Cerebellar nuclear complex (tissue), 1 donor: ENCODE results near the gene PLA2G6.

Source experiments
- DNase-seq, 2 experiments: peaks; one replicate each; lab custom pipeline; 2025; lab: John Stamatoyannopoulos, UW

The PLA2G6 gene

DNA sequence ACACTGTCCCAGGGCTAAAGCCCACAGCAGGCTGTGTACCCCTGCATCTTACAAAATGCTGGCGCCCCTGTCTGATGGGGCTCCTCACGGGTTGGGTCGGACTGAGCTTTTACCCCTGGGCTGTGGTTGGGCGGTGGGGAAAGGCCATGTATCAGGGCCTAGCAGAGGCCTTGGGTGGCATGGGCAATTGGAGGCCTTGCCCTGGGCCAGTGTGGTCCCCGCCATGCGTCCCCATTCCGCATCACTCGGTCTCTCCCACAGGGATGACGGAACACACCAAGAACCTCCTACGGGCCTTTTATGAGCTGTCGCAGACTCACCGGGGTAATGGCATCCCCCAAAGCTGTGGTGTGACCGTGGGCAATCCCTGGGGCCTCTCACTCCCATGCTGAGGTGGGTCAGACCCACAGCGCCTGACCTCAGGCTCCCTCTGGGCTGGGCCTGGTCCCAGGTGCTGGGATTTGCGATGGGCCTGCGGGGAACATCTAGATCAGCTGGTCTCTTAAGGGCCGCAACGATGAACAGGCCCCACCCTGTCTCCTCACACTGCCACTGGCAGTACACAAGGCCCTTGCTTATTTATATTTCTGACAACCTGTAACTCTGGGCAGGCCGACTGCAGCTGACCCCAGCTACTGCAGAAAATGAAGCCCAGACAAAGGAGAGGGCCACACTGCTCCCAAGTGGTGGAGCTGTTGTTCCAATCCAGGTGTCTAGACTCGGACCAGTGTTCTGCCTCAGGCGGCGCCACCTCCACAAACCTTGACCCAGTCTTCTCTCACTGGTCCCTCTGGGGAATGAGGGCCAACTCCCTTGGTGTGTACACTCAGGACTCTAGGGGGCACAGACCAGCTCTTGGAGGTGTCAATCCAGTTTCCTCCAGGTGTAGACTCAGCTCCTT lies 110.0 kb downstream of the PLA2G6 start:
- DNase-seq: no peak

DNA sequence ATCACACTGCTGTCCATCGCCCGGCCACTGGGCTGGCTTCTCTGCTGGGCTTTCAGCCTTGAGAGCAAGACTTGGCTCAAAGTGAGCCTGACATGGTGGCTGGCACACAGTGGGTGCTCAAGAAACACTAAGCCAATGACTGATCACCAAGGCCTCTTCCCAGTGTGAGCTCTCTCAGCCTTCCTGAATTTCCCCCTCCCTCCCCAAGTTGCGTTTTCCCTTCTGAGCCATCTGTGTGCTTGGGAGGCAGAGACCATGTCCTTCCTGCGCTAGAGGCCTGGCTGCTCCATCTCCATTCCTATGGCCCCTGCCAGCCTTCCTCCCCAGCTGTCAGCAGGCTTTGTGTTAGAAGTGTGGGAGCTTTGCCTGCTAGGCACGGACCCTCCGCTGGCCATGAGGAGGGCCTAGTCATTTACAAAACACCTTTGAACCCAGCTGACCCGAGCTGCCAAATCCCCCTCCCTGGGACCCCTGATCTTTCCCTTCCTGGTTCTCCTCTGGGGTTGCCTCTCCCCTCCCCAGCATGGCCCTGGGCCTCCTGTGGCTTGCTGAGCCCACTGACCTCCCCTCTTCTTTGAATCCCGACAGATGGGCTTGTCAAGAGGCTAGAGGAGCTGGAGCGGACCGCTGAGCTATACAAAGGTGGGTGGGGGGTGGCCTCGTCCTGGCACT lies 111.2 kb downstream of the PLA2G6 start:
- DNase-seq: no peak

DNA sequence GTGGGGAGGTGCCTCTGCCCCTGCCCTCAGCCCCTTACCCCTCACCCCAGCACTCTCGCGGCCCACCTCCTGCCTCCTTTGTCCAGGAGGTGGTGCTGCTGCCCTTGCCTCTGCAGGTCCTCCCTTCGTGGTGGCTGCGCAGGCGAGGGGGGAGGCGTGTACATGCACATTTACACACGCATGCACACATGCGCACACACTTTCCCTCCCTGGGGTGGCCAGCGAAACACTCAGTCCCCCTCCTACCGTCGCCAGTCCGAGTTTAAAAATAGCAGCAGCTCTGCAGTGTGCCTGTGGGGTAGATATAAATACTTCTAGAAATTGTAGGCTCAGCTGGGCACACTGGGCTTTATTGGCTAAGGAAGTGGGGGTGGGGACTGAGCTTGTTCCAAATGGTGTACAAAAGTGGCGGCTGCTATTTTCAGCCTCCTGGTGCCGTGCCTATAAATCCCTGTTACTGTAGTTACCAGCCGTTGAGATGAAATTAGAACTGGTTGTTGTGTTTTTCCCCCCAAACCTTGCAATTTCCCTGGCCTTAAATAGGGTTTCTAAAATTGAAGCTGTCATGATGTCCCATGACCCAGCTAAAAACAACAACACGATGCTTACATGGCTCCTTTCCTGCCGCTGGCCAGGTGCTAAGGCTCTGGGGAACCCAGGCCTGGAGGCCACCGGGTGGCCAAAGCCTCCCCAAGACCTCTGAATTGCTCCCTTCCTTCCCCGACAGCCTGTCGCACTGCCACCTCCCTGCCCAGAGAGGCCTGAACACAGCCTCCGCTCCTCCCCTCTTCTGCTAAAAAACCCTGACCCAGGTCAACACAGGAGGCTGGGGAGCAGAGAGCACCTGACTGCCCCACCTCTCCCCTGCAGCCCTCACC lies 112.0 kb downstream of the PLA2G6 start:
- DNase-seq: peak; percentile 69 to 97

DNA sequence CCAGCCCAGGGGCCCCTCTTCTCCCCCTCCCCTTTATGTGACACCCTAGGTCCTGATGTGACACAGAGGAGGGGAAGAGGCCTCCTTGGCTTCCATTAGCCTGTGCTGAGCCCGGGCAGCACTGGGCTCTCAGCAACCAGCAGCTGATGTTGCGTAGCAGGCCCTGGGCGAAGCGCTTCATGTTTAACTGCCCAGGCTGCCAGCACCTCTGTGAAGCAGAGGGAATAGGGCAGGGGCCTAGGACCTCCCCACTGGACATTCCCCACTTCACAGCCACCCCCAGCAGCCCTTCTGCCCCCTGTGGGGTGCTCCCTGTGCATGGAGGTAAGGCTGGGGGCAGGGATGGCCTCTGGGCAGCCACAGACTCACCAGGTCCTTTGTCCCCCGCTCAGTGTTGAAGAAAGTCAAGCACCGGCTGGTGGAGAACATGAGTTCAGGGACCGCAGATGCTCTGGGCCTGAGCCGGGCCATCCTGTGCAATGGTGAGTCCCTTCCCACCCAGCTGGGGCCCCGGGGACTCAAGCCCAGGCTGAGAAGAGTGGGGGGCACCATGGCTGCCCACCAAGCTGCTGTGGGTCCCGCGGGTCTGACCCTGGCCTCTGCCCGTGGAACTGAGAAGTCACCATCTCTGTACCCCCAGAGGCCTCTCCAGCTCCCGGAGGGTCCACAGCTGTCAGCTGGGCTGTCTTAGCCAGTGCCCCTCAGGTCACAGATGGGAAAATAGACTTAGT lies 112.8 kb downstream of the PLA2G6 start:
- DNase-seq: no peak

DNA sequence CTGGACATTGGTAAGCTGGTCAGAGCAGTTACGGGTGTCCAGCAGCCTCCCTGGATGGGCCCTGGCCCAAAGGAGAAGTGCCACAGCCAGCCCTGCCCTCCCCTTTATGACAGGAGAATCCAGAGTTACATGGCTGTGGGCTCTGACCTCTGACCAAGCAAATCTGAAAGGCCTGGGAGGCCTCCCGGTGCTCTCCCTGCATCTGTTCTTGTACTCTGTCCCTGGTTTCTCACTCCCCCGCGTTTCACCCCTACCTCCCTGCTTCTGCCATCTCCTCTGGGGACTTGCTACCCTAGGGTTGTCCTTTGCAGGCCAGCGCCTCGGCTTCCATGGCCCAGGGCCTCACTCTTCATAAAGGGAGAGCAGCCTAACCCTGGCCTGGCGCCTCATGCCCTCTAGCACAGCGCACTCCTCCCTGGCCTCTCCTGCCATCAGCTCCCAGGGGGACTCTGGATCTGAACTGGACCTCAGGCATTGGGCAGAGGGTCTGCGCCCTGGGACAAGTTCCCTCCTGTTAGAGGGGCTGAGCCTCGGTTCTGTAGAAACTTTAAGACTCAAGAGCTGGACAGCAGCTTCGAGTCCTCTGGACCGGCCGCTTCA lies 113.8 kb downstream of the PLA2G6 start:
- DNase-seq: no peak

DNA sequence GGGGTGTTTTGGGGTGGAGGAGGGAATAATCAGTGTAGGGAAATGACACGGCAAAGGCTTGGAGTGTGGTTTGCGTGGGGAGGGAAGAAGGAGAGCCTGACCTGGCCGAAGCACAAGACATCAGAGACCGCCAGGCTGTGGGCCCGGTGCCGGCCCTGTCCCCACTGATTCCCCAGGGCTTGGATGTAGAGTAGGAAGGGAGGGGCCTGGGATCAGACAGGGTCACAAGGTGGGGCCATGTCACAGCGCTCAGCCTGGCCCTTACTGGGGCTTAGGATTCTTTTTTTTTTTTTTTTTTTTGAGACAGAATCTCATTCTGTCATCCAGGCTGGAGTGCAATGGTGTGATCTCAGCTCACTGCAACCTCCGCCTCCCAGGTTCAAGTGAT lies 114.6 kb downstream of the PLA2G6 start:
- no peak for DNase-seq

DNA sequence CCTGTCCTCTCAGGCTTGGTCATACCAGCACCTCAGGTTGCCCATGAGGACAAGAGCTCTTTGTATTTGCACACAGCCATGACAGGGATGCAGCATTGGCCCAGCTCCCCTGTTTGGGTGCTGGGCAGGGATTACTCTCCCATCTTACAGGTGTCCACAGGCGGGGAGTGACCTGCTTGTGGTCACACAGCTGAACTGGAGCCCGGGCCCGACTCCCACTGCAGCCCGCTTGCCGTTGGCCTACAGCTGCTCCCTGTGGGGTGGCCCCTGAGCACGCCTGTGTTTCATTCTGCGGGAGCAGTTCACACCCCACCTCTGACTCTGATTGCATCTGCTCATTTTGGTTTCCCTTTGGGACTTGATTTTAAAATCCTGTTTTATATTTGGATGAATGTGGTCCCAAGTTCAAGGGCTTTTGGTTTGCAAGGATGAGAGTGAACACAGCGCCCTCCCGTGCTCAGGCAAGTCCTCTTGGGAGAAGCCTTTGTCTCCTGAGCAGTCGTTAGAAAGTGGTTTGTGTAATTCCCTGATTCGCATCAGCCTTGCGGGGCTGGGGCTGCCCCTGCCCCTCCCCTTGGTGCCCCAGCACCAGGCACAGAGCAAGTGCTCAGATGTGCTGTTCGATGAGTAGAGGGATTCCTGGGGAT lies 115.1 kb downstream of the PLA2G6 start:
- no peak for DNase-seq

DNA sequence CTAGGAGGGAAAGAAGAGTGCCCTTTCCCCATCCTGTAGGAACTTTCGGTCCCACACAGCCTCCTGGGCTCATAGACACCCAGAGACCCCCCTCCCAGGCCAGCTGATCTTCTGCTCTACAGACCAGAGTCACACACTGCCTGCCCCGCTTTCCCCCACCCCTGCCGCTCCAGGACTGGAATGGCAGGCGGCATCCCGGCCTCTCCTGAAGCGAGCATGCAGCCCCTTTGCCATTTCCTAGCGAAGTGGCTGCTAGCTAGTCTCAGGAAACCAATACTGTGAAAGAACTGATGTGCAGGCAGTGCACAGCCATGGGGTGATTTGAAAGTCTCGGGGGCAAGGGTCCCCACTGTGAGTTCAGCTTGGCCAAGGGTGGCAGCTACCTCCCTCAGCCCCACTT lies 116.1 kb downstream of the PLA2G6 start:
- DNase-seq: no peak

DNA sequence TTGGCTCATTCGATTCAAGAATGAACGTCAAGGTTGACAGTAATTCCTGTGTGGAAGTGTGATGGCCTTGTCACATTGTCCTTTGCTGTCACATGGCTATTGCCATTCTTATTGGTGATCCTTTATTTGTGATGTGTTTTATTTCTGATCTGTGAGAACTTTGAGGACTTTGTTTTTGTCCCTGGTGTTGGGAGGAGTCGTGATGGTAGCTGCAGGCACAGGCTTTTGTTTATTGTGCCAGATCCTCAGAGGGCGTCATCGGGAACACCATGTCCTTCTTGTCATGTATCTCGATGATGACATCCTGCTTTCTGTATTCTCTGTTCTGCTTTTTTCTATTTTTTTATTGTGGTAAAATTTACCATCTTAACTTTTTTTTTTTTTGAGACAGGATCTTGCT lies 118.8 kb downstream of the PLA2G6 start:
- DNase-seq: no peak
